GM10266 (cell line): ENCODE measurements around the gene INSIG1.

Source experiments
- DNase-seq: peaks from one replicate; pipeline ENCODE4 v3.0.0; 2012; ENCODE audit errors: extremely low spot score
- TF ChIP-seq, protein P1 (sequence below): IDR thresholded peaks from 2 replicates; pipeline ENCODE4 v1.5.1; 2012; ENCODE audit warnings: mild to moderate bottlenecking, low read depth; ENCODE audit not compliant: control insufficient read depth, insufficient read depth; ENCODE audit errors: missing control alignments

The INSIG1 gene

DNA sequence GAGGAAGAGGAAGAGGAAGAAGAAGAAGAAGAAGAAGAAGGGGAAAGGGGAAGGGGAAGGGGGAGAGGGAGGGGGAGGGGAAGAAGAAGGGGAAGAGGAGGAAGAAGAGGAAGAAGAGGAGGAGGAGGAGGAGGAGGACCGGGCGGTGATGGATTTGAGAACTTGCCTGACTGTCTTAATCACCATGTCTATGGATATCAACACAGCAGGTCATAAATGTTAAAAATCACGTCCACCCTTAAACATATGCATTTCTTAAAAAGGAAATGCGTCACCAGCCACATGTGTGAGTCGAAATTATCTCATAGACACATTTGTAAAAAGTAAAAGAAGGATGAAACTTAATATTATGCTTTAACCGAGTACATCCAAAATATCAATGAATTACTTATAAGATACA lies 42.1 kb upstream of the INSIG1 start:
- DNase-seq, result no peak
- TF ChIP-seq, protein P1, sequence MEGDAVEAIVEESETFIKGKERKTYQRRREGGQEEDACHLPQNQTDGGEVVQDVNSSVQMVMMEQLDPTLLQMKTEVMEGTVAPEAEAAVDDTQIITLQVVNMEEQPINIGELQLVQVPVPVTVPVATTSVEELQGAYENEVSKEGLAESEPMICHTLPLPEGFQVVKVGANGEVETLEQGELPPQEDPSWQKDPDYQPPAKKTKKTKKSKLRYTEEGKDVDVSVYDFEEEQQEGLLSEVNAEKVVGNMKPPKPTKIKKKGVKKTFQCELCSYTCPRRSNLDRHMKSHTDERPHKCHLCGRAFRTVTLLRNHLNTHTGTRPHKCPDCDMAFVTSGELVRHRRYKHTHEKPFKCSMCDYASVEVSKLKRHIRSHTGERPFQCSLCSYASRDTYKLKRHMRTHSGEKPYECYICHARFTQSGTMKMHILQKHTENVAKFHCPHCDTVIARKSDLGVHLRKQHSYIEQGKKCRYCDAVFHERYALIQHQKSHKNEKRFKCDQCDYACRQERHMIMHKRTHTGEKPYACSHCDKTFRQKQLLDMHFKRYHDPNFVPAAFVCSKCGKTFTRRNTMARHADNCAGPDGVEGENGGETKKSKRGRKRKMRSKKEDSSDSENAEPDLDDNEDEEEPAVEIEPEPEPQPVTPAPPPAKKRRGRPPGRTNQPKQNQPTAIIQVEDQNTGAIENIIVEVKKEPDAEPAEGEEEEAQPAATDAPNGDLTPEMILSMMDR, result no peak

DNA sequence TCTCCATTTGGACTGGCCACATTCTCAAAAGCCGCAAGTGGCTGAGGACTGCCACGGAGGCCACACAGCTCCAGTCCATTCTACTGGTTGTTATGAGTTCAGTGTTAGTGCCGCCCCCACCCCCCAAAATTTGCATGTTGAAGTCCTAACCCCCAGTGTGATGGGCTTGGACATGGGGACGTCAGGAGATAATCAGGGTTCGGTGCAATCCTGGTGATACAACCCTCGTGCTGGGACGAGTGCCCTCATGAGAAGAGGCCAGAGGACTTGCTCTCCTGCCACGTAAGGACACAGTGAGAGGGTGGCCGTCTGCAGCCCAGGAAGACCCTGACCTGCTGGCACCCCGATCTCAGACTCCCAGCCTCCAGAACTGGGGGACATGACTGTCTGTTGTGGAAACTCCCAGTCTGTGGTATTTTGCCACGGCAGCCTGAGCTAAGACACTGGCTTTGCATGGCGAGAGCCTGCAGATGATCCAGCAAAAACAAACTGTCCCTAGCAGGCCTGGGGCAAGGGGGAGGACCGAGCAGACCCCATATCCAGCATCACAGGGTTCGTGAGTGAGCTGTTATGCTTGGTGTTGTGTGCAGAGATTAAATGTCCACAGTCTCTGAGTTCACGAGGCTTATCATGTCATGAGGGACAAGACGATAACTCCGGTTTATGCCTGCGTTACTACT lies 41.5 kb upstream of the INSIG1 start:
- DNase-seq, result no peak
- TF ChIP-seq, protein P1, result no peak

DNA sequence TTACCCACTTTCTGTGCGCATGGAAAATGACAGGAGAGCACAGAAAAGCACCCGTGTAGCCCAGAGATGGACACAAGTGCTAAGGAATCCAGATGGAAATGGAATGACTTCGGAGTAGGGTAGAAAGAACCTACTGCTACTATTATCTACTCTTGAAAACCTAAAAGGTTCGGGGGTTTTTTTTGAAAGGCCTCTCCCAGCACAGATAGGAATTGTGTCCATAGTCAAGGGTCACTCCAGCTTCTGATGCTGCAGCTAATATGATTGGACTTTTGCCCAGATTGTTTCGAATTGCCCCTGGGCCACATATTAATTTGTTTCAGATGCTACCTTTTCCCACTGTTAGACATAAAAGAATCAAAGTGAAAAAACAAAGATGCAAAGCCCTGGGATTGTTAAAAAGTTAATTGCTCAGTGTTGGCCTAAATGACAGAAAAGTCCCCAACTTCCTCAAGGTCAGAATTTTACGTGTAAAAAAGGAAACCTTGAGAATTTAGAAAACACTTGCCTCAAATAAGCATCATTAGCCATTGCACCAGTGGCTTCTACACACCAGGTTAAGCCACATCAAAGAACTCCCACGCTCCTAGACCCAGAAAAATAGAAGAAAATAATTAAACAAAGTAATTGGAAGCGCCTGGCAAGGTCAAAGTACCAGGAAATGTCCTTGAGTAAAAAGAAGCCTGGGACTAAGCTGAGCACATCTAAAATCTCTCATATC lies 40.8 kb upstream of the INSIG1 start:
- TF ChIP-seq, protein P1, result no peak
- DNase-seq, result no peak

DNA sequence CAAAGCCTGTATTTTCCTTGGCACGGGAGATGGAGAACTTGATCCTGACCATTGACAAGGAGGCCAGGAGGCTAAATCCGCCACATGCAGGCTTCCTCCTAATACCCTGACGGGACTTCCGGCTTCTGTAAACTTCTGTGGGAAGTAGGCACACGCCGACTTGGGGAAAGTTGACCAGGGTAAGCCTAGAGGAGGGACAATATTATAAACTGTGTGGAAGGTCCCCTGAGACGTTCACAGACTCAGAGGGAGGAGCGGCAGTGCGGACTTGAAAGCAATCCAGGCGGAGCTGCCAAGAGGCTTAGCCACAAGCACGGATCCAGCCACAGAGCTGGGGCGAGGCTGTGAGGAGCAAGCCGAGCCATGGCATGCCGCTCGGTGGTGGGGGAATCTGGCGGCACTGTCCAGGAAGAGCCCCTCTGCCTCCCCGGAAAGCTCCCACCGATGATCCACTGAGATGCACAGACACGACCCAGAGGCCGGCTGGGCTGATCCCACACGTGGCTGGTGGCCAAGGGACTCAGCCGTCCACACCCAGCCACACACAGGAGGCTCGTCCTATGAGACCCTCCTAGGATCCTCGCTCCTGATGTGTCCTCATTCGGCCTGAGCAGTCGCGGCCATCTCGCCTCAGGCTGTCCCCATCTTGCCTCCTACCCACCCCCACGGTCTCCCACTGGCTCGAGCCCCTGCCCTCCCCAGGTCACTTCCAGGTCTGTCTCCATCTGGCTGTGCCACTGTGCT lies 40.0 kb upstream of the INSIG1 start:
- DNase-seq, result no peak

DNA sequence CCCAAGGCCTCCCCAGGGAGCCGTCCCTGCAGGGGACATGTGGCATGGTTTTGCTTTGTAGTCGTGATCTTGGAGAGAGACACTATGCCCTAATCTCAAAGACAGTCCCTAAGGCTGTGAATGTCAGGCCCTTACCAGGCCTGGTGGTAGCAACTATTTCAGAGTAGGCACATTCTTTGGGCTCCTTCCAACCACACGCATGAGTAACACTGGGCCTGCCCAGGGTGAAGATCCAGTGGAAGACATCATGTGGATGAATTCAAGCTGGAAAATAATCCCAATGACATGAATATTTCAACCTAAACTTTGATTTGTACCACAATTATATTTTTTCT lies 39.5 kb upstream of the INSIG1 start:
- DNase-seq, result no peak
- TF ChIP-seq, protein P1, result no peak

More for the DNA sequence above, 40.0 kb upstream of the INSIG1 start:
- TF ChIP-seq, protein P1, result no peak

DNA sequence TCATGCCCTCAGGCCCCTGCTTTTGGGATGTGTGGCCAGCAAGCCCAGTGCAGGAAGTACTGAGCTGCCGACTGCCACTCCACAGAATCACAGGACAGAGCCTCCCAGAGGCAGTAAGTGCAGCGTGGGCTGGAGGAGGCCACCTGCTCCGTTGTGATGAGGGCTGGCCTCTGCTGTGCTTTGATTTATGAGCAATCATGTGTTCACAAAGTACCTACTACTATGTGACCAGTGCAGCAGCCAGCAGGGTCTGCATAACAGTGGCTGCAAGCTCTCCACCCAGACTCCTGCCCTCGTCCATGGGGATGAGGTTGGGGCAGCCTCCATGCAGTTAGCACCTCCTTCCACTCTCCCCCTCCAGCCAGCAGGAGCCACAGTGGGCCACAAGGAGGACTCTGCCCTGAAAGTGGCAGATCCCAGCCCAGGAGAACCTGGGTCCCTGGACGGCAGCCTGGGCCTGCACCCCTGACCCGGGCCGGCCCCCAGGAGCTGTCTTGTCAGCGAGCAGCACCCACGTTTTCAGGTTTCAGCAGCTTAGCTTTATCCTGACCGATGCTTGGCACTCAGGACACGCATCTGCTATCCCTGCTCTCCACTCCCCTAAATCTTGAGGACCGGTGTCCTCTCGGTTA lies 37.7 kb upstream of the INSIG1 start:
- no peak for DNase-seq
- TF ChIP-seq, protein P1, result no peak

DNA sequence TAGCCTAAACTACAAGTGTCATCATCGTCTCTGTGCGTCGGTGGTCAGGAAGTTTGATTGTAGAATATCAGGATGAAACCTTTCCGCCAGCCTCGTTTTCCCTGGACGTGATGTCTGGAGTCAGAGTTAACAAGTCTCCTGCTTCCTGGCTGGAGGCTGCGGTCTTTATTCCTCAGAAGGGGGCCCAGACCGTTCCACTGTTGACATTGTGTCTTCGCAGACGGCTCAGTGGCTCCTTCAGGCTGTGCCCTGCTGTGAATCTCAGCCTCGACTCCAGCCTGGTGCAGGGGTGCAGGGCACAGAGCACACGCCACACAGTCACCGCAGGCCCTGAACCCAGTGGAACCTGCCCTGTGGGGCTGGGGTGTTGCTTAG lies 37.2 kb upstream of the INSIG1 start:
- TF ChIP-seq, protein P1, result no peak
- DNase-seq, result no peak
